GM19467 (cell line): ENCODE results near the gene TGFBR3L.
"Not testable (repeated sequence)": the region's sequence is repeated elsewhere in the genome, so short reads cannot be mapped to it uniquely, and the experiment has no call there.

Experiments used
- ATAC-seq: cut with Tn5 transposase; IDR thresholded peaks from one replicate; pipeline ENCODE4 v1.9.1; 2021; ENCODE audit warnings: mild to moderate bottlenecking, moderate library complexity; ENCODE audit not compliant: unreplicated experiment

The TGFBR3L gene

DNA sequence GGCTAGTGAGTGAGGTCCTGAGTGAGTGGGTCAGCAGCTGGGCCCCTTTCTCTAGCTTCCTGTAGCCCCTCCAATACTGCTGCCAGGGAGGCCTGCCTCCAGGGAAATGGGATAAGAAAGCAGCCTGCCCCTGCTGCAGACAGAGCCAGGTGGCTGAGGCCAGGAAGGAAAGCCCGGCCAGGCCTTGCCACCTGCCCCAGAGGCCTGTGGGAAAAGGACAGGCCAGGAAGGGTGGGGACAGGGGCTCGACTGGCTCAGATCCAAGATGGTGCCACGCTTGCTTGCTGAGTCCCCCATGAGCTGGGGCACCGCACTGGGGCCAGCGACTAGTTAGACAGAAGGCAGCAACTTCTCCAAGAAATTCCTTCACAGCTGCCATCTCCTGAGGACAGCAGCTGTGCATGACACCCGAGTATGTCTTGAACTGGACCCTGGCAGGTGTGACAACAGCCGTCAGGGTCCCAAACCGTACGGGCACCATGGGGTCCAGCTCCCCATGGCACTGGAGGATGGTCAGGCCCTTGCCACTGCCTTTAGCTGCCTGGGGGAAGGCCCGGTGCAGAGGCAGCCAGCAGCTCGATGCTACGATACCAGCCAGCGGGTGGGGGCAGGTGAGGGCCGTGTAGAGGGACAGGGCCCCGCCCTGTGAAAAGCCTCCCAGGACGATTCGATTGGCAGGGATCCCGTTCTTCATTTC lies 35.4 kb upstream of the TGFBR3L start:
- ATAC-seq = no peak

DNA sequence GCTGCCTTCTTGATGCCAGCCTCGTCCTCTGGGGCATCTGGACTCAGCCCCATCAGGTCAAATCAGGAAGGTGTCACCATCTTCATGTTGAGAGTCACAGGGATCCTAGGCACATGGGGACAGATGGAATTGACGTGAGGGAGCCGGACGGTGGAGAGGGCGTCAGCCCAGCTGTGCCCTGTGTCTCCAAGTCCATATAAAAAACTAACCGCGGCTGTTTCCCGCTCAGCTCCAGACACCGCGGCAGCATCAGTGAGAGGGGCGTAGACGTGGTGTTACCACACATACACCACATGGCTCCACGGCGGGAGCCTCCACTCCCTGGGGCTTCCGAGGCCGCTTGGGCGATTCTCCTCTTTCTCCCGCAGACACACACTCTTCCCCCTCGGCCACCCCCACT lies 34.8 kb upstream of the TGFBR3L start:
- no peak for ATAC-seq

DNA sequence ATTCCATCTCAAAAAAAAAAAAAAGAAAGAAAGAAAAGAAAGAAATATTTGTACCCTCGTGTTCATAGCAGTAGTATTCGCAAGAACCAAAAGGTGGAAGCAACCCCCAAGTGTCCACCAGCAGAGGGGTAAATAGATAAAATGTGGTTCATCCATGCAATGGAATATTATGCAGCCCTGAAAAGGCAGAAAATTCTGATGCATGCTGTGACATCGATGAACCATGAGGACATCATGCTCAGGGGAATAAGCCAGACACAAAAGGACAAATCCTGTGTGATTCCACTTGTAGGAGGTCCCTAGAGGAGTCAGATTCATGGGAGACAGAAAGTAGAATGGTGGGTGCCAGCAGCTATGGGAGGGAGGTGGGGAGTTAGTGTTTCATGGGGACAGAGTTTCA lies 32.7 kb upstream of the TGFBR3L start:
- ATAC-seq = no peak

DNA sequence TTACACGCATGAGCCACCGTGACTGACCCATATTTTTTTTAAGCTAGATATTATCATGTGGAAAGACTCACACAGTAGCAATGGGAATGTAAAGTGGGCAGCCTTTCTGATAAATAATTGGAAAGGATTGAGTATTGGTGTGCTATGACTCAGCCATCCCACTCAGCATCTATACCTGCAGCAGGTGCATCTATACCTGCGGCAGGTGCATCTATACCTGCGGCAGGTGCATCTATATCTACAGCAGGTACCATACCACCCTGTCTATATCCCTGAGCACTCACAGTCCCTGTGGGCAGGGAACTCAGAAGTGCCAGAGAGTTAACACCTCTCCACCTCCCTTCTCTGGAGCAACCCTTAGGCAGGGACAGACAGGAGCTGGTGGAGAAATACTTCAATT lies 31.5 kb upstream of the TGFBR3L start:
- no peak for ATAC-seq

DNA sequence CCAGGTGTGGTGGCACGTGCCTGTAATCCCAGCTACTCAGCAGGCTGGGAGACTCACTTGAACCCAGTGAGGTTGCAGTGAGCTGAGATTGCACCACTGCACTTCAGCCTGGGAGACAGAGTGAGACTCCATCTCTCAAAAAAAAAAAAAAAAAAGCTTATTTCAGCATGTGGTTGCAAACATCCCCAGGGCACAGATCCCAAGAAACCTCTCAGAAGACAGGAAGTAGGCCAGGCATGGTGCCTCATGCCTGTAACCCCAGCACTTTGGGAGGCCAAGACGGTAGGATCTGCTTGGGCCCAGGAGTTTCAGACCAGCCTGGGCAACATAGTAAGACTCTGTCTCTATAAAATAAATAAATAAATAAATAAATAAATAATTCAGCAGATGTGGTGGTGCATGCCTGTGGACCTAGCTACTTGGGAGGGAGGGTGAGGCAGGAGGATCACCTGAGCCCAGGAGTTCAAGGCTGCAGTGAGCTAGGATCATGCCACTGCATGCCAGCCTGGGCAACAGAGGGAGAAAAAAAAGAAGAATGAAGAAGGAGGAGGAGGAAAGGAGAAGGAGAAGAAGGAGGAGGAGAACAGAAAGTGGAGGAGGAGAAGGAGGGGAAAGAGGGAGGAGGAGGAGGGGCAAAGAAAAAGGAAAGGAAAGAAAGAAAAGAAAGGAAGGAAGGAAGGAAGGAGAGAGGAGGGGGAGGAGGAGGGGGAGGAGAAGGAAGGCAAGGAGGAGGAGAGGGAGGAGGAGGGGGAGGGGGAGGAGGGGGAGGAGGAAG lies 30.6 kb upstream of the TGFBR3L start:
- no peak for ATAC-seq

DNA sequence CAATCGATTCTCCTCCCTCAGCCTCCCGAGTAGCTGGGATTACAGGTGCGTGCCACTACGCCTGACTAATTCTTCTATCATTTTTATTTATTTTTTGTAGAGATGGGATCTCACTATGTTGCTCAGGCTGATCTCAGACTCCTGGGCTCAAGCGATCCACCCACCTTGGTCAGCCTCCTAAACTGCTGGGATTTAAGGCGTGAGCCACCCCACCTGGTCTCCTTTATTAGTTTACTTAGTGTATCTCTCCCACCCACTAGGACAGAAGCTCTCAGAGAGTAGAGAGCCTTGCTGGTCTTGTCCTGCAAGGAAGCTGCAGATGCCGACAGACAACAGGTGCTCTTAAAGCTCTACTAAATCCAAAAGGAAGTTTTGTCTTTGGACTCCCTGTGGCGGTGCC lies 28.8 kb upstream of the TGFBR3L start:
- ATAC-seq = no peak

DNA sequence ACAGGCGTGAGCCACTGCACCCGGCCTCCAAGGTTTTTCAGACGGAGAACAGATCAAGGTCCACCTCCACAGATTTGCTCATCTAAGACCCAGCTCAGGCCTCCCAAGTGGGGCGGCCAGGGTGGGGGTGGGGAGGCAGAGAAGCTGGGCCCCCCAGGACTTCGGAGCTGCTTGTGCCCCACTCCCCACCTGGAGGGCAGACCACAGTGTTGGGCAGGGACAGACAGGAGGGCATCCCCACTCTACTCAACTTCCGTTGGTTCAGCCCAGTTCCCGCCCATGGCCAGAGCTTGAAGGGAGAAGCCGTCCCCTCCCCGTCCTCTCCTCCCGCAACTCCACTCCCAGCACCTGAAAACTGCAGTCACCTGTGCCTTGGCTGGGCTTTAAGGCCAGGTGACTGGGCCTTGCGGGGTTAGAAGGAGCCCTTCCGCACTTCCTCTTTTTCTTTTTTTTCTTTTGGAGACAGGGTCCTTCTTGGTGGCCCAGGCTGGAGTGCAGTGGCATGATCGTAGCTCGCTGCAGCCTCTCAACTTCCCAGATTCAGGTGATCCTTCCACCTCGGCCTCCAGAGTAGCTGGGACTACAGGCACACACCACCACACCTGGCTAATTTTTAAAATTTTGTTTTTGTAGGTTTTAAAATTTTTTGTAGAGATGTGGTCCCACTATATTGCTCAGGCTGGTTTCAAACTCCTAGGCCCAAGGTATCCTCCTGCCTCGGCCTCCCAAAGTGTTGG lies 27.1 kb upstream of the TGFBR3L start:
- ATAC-seq = no peak

DNA sequence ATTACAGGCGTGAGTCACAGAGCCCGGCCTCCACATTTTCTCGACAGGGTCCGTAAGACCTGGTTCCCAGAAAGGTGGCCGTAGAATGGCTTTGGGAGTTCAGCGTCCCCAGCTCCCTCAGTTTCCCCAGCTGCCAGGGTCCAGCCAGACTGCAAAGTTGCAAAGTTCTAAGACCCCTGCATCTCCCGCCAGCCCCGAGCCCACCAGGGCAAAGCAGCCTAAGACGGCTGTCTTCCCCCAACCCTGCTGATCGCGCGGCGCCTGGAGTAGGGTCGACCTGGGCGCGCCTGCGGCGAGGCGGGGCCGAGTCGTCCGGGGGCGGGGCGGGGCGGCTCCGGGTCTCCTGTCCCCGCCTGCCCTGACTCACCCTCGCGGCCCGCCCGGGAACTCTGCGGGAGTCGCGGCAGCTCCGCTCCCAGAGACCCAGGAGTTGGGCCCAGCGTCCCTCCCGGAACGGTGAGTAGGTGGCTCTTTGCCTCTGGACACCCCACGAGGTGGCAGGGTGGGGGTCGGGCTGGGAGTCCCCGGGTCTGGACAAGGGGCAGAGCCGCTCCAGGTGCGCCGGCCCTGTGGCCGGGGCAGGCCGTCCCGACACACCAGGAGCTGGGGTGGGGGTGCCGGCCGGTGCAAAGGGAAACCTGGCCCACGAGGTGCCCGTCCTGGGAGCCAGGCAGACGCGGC lies 26.3 kb upstream of the TGFBR3L start, which contains the start of gene LRRC8E:
Gene LRRC8E, plus strand, starts transcription at position 366 of the 681 bp plus-strand sequence. CDS start 7,094 bp downstream, outside the sequence.
- no peak for ATAC-seq

DNA sequence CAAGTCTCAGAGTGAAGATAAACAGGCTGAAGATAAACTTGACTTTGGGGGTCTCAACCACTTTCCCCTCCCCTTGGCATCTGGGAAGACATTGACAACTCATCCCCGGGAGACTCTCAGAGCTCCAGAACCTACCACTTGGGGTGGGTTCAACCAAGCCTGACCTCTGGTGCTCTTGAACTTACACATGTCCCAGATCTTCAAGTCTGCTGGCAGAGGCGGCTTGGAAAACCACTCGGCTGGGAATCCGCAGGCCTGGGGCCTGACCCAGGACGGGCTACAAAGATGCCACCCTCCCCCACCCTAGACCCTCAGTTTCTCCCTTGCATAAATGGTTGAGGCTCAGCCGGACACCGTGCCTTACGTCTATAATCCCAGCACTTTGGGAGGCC lies 25.8 kb upstream of the TGFBR3L start:
- ATAC-seq = no peak

DNA sequence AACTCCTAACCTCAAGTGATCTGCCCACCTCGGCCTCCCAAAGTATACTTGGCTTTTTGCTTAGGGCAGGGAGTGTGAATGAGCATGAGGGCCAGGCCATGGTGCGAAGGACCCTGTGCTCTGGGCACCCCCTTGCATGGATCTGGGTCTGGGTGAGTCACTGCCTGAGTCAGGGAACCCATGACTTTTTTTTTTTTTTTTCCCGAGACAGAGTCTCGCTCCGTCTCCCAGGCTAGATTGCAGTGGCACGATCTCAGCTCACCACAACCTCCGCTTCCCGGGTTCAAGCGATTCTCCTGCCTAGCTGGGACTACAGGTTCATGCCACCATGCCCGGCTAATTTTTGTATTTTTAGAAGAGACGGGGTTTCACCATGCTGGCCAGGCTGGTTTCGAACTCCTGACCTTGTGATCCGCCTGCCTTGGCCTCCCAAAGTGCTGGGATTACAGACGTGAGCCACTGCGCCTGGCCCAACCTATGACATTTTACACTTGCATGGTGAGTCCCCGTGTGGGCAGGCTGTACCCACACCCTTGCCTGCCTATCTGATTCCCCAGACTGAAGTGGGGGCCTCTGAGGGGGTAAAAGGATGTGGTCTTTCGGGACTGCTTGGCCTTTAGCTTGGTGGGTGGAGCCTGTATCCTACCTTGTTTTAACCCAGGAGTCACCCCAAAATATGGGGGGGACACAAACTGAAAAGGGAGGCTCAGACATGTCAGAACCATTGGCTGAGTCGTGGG lies 21.1 kb upstream of the TGFBR3L start:
- ATAC-seq = not testable (repeated sequence)

DNA sequence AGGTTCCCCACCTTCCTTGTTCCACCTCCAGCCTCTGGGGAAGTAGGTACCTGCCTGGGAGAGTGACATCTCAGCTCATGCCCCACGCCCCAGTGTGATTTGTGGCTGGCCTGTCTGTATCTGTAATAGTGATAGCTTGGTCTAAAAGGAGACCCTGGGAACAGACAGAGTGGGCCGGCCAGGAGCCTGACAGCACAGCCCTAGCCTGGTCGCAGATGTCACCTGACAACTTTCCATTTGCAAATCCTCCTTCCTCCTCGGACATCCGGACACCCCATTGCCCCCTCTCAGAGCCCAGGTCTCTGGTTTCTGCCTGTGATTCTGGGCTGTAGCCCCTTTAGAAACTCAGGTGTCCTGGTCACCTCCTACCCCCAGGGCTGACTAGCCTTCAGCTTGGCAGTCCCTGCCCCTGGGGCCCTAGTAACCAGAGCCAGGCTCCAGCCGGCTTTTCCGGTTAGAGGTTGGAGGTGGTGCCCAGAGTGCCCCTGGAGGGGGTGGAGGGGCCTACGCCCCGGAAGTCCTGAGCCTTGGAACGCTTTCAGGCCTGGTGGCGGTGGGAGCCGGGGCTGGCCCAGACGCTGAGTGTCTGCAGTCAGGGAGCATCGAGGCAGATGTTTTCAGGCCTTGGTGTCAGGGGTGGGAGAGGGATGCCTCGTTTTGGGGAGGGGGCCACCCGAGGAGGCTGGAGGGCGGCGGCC lies 19.9 kb upstream of the TGFBR3L start:
- ATAC-seq = no peak

DNA sequence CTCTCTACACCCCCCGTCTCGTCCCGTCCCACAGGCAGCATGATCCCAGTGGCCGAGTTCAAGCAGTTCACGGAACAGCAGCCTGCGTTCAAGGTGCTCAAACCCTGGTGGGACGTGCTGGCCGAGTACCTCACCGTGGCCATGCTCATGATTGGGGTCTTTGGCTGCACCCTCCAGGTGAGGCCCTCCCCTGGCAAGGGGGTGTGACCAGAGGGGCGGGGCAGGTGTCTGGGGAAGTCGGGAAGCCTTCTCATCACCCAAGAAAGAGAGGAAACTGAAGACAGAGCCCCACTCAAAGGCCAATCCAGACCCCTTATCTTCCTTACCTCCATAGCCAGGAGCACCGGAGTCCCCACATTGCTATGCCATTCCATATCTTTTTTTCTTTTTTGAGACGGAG lies 19.1 kb upstream of the TGFBR3L start:
- no peak for ATAC-seq

DNA sequence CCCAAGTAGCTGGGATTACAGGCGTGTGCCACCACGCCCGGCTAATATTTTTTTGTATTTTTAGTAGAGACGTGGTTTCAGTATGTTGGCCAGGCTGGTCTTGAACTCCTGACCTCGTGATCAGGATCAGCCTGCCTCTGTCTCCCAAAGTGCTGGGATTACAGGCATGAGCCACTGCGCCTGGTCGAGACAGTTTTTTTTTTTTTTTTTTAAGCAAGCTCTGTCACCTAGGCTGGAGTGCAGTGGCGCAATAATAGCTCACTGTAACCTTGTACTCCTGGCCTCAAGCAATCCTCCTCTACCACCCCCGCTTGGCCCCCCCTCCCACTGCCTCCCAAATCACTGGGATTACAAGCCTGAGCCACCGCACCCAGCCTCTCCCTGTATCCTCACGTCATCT lies 17.3 kb upstream of the TGFBR3L start:
- ATAC-seq = no peak

DNA sequence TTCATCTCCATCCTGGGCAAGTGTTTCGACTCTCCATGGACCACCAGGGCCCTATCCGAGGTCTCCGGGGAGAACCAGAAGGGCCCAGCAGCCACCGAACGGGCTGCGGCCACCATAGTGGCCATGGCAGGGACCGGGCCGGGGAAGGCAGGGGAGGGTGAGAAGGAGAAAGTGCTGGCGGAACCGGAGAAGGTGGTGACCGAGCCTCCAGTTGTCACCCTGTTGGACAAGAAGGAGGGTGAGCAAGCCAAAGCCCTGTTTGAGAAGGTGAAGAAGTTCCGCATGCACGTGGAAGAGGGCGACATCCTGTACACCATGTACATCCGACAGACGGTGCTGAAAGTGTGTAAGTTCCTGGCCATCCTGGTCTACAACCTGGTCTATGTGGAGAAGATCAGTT lies 15.7 kb upstream of the TGFBR3L start:
- ATAC-seq = no peak

DNA sequence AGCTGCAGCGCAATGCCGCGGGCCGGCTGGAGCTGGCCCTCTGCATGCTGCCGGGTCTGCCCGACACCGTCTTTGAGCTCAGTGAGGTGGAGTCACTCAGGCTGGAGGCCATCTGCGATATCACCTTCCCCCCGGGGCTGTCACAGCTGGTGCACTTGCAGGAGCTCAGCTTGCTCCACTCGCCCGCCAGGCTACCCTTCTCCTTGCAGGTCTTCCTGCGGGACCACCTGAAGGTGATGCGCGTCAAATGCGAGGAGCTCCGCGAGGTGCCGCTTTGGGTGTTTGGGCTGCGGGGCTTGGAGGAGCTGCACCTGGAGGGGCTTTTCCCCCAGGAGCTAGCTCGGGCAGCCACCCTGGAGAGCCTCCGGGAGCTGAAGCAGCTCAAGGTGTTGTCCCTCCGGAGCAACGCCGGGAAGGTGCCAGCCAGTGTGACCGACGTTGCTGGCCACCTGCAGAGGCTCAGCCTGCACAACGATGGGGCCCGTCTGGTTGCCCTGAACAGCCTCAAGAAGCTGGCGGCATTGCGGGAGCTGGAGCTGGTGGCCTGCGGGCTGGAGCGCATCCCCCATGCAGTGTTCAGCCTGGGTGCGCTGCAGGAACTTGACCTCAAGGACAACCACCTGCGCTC lies 14.8 kb upstream of the TGFBR3L start:
- no peak for ATAC-seq

DNA sequence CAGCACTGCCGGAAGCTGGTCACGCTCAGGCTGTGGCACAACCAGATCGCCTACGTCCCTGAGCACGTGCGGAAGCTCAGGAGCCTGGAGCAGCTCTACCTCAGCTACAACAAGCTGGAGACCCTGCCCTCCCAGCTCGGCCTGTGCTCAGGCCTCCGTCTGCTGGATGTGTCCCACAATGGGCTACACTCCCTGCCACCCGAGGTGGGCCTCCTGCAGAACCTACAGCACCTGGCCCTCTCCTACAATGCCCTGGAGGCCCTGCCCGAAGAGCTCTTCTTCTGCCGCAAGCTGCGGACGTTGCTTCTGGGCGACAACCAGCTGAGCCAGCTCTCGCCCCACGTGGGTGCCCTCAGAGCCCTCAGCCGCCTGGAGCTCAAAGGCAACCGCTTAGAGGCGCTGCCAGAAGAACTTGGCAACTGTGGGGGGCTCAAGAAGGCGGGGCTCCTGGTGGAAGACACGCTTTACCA lies 14.2 kb upstream of the TGFBR3L start:
- no peak for ATAC-seq

DNA sequence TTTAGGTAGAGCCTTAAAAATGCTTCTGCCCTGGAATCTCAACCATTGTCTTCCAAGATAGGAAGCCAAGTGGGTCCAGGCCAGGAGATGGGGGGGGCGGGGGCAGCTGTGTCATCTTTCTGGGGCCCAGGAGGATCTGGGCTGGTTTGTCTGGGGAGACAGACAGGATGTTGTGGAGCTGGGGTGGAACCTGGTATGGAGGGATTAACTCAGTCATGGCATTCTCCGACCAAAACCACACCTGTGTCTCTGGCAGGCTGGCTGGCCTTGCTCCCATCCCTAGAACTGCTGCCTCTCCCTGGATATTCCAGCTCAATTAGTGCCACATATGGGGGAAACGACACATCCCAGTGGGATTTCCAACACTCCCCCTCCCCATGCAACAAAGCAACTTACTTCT lies 13.7 kb upstream of the TGFBR3L start:
- no peak for ATAC-seq

DNA sequence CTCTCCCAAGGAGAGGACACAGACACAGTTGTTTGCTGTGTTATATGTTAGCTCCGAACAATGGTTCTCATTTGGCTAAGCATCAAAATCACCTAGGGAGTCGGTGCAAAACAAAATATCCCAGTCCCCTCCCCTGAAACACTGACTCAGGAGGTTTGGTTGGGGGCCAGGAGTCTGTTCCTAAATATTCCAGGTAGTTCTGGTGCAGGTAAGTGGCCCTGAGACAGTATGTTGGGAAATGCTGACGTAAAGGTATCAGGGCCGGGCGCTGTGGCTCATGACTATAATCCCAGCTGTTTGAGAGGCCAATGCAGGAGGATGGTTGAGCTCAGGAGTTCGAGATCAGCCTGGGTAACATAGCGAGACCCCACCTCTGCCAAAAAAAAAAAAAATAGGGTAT lies 13.3 kb upstream of the TGFBR3L start:
- ATAC-seq = no peak

DNA sequence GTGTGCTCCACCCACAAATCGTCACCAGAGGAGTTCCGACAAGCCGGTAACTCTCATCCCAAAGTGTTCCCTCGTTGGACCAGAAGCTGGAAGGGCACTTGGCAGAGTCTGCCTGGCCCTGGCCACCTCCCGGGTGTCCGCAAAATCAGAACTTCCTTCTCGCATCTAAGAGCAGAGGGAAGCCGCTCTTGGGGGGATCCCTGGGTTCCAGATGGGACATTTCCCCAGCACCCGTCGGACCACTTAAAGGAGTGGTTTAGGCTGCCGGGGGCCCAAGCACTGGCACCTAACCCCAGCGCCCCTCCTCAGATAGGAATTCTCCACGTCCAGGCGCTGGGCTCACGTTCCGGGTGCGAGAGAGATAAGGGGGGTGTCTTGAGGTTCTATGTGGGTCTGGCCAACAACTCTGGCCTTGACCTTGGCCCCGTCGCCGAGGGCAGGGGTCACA lies 11.8 kb upstream of the TGFBR3L start:
- ATAC-seq = no peak
